PC-3 (cell line): ENCODE data around the gene PRKN. TPM values are rescaled to one million over a fixed set of nuclear protein-coding genes. Genes with fewer than 3 reads are reported as not detected.

Source experiments
- ATAC-seq: fragments of 200-7000 bp; cut with Tn5 transposase; 2 replicates; pipeline ENCODE4 v1.9.1; 2020; ENCODE audit warnings: mild to moderate bottlenecking, moderate library complexity
- BruUV-seq: library from RNA; stranded (reverse); fragments of 400-500 nt; replicated peaks from 2 replicates; lab custom pipeline; 2021; lab: Mats Ljungman, UMichigan
- CTCF ChIA-PET: fragments of 300-600 bp; sonication (Branson Sonifier 250); formaldehyde crosslinking; loops from one replicate; lab custom pipeline; 2022; ENCODE audit warnings: antibody characterized with exemption; lab: Charles Lee
- POLR2A ChIA-PET: fragments of 300-600 bp; sonication (Branson Sonifier 250); formaldehyde crosslinking; loops from one replicate; lab custom pipeline; 2022; ENCODE audit warnings: antibody characterized with exemption; ENCODE audit not compliant: unreplicated experiment; lab: Charles Lee
- DNase-seq: peaks from one replicate; pipeline ENCODE4 v3.0.0-alpha.2; 2015
- H2AFZ ChIP-seq: fragments of 300-600 bp; sonication (generic); 2 replicates; pipeline ENCODE4 v1.6.0; 2016; ENCODE audit warnings: antibody characterized with exemption, low read length
- H3F3A ChIP-seq: fragments of 300-600 bp; sonication (generic); one replicate; pipeline ENCODE4 v1.6.0; 2017; ENCODE audit warnings: antibody characterized with exemption, low read length, control low read depth, mild to moderate bottlenecking; ENCODE audit not compliant: unreplicated experiment
- H3K27ac ChIP-seq: fragments of 300-600 bp; sonication (generic); 2 replicates; pipeline ENCODE4 v1.5.1; 2016; ENCODE audit warnings: mild to moderate bottlenecking, low read length
- H3K27me3 ChIP-seq: fragments of 300-600 bp; sonication (generic); 2 replicates; pipeline ENCODE4 v1.6.1; 2016; ENCODE audit warnings: low read length, mixed read lengths
- H3K36me3 ChIP-seq: fragments of 300-600 bp; sonication (generic); 2 replicates; pipeline ENCODE4 v1.6.1; 2016; ENCODE audit warnings: low read depth, mixed run types, low read length, mixed read lengths
- H3K4me1 ChIP-seq: fragments of 300-600 bp; sonication (generic); 2 replicates; pipeline ENCODE4 v1.5.1; 2016; ENCODE audit warnings: low read length; ENCODE audit not compliant: insufficient read depth
- H3K4me2 ChIP-seq: fragments of 300-600 bp; sonication (generic); 2 replicates; pipeline ENCODE4 v1.6.0; 2016; ENCODE audit warnings: low read length
- H3K4me3 ChIP-seq: fragments of 300-600 bp; sonication (generic); 2 replicates; pipeline ENCODE4 v1.5.1; 2016; ENCODE audit warnings: mild to moderate bottlenecking, low read length, mixed read lengths
- H3K79me2 ChIP-seq: fragments of 300-600 bp; sonication (generic); 2 replicates; pipeline ENCODE4 v1.6.1; 2017; ENCODE audit warnings: low read length, mixed read lengths
- H3K9ac ChIP-seq: fragments of 300-600 bp; sonication (generic); 2 replicates; pipeline ENCODE4 v1.6.0; 2016; ENCODE audit warnings: mild to moderate bottlenecking, low read length
- H3K9me2 ChIP-seq: fragments of 300-600 bp; sonication (generic); replicated peaks from 2 replicates; pipeline ENCODE4 v1.6.1; 2016; ENCODE audit warnings: mixed run types, low read length, mixed read lengths
- H3K9me3 ChIP-seq: fragments of 300-600 bp; sonication (generic); 2 replicates; pipeline ENCODE4 v1.6.1; 2016; ENCODE audit warnings: low read length, mixed read lengths
- H4K20me1 ChIP-seq: fragments of 300-600 bp; sonication (generic); 2 replicates; pipeline ENCODE4 v1.6.1; 2016; ENCODE audit warnings: low read length, mixed read lengths
- CTCF ChIP-seq: fragments of 300-600 bp; sonication (generic); conservative IDR thresholded peaks from 2 replicates; pipeline ENCODE4 v1.5.1; 2017; ENCODE audit warnings: antibody characterized with exemption, low read depth, mild to moderate bottlenecking, low read length
- EZH2 ChIP-seq: fragments of 300-600 bp; sonication (generic); IDR thresholded peaks from one replicate; pipeline ENCODE4 v1.6.1; 2017; ENCODE audit warnings: antibody characterized with exemption, mild to moderate bottlenecking, low read length; ENCODE audit not compliant: unreplicated experiment
- EZH2phosphoT487 ChIP-seq: fragments of 300-600 bp; sonication (generic); IDR thresholded peaks from 2 replicates; pipeline ENCODE4 v1.6.1; 2018; ENCODE audit warnings: mild to moderate bottlenecking, antibody characterized with exemption, low read length, borderline replicate concordance
- intact Hi-C: fragments of 100-400 bp; cut with micrococcal nuclease; formaldehyde crosslinking; loops from 2 replicates; pipeline ENCODE4 v1.9.0; 2023
- total RNA-seq: library from RNA; depleted of rRNA; stranded (reverse); fragments of >200 nt; gene quantifications from 2 replicates; pipeline ENCODE4 v1.2.3, GENCODE V29; 2014

PRKN gene
- total RNA-seq, 1 experiment from 2014 or later = not detected

- Histone ChIP-seq H3K4me1 (no peaks in the 10 kb centered on the region), H4K20me1 (no peaks in the 10 kb centered on the region), H3K27ac (no peak overlapping the region), H3K9me3 (no peaks in the 10 kb centered on the region), H2AFZ (no peak overlapping the region), H3K36me3 (no peaks in the 10 kb centered on the region), H3K9ac (no peak overlapping the region), H3F3A (no peaks in the 10 kb centered on the region), H3K4me3 (no peak overlapping the region), H3K9me2 (no peaks in the 10 kb centered on the region), H3K27me3 (peaks cover 27% of the 10 kb centered on the region), H3K79me2 (no peaks in the 10 kb centered on the region), H3K4me2 (no peak overlapping the region)
- ChIA-PET POLR2A (no interaction called here), CTCF (no interaction called here)
- intact Hi-C loops = no loop called here
- TF ChIP-seq CTCF (no peak), EZH2phosphoT487 (no peak), EZH2 (no peak)
- DNase-seq (no peak), ATAC-seq (no peak)
- no TSS peak for BruUV-seq
These were observed 991.2 kb downstream of the PRKN start for GRCh38 chr6:161736326-161736725.

GRCh38 chr6:161732594-161732993 is 995.0 kb downstream of the PRKN start:
- ATAC-seq (no peak), DNase-seq (no peak)
- Histone ChIP-seq H3K4me3 (no peak overlapping the region), H3K4me1 (no peaks in the 10 kb centered on the region), H3K27ac (no peak overlapping the region), H4K20me1 (no peaks in the 10 kb centered on the region), H2AFZ (no peak overlapping the region), H3K9me3 (no peaks in the 10 kb centered on the region), H3K27me3 (peaks cover 39% of the 10 kb centered on the region), H3K4me2 (no peak overlapping the region), H3K9me2 (no peaks in the 10 kb centered on the region), H3K79me2 (no peaks in the 10 kb centered on the region), H3K36me3 (no peaks in the 10 kb centered on the region), H3F3A (no peaks in the 10 kb centered on the region), H3K9ac (no peak overlapping the region)
- TF ChIP-seq EZH2 (no peak), EZH2phosphoT487 (no peak), CTCF (no peak)
- POLR2A ChIA-PET = no interaction called here
- CTCF ChIA-PET = no interaction called here
- intact Hi-C loops = no loop called here
- BruUV-seq = no TSS peak

- Histone ChIP-seq H3K4me3 (no peak overlapping the region), H3K79me2 (no peaks in the 10 kb centered on the region), H3F3A (no peaks in the 10 kb centered on the region), H3K27ac (no peak overlapping the region), H2AFZ (no peak overlapping the region), H3K9me3 (no peaks in the 10 kb centered on the region), H4K20me1 (no peaks in the 10 kb centered on the region), H3K4me1 (no peaks in the 10 kb centered on the region), H3K9me2 (no peaks in the 10 kb centered on the region), H3K36me3 (no peaks in the 10 kb centered on the region), H3K9ac (no peak overlapping the region), H3K4me2 (no peak overlapping the region), H3K27me3 (peaks cover 56% of the 10 kb centered on the region)
- ATAC-seq = no peak
- ChIA-PET CTCF (no interaction called here), POLR2A (no interaction called here)
- BruUV-seq = no TSS peak
- no peak for DNase-seq
- intact Hi-C loops = no loop called here
- TF ChIP-seq CTCF (no peak), EZH2phosphoT487 (no peak), EZH2 (no peak)
These were observed 1000.3 kb downstream of the PRKN start for GRCh38 chr6:161727083-161727833.
